Glutamatergic neuron (in vitro differentiated cells): ENCODE data around the gene TEKT5. TPM values are rescaled to one million over a fixed set of nuclear protein-coding genes. Genes with fewer than 3 reads are reported as not detected.

ENCODE experiments used
- DNase-seq: peaks from one replicate; pipeline ENCODE4 v3.0.0; 2022
- H3K27ac Mint-ChIP-seq: one replicate; pipeline ENCODE4 v1.8.0; 2020; ENCODE audit warnings: mild to moderate bottlenecking, mixed read lengths, inconsistent platforms; ENCODE audit not compliant: unreplicated experiment
- H3K27me3 Mint-ChIP-seq: one replicate; pipeline ENCODE4 v1.8.0; 2020; ENCODE audit warnings: mild to moderate bottlenecking, moderate library complexity, mixed read lengths, inconsistent platforms; ENCODE audit not compliant: unreplicated experiment
- H3K36me3 Mint-ChIP-seq: one replicate; pipeline ENCODE4 v1.8.0; 2020; ENCODE audit warnings: mild to moderate bottlenecking, mixed read lengths, inconsistent platforms; ENCODE audit not compliant: unreplicated experiment
- H3K4me1 Mint-ChIP-seq: one replicate; pipeline ENCODE4 v1.8.0; 2020; ENCODE audit warnings: mild to moderate bottlenecking, low read depth, mixed read lengths, inconsistent platforms; ENCODE audit not compliant: unreplicated experiment
- H3K4me3 Mint-ChIP-seq: one replicate; pipeline ENCODE4 v1.8.0; 2020; ENCODE audit warnings: mild to moderate bottlenecking, mixed read lengths, inconsistent platforms; ENCODE audit not compliant: unreplicated experiment
- H3K9me3 Mint-ChIP-seq: one replicate; pipeline ENCODE4 v1.8.0; 2020; ENCODE audit warnings: mild to moderate bottlenecking, moderate library complexity, mixed read lengths, inconsistent platforms; ENCODE audit not compliant: unreplicated experiment
- CTCF ChIP-seq: fragments of 200-600 bp; sonication (generic); IDR thresholded peaks from one replicate; pipeline ENCODE4 v1.5.0; 2021; ENCODE audit not compliant: partially characterized antibody, unreplicated experiment
- total RNA-seq: library from RNA; stranded (reverse); fragmentation: NEBNext Ultra II Directional; extraction: Animal tissue kit (Norgen Biotek cat#: 25700); gene quantifications from one replicate; pipeline ENCODE4 v1.2.1, GENCODE V29; 2021; ENCODE audit not compliant: unreplicated experiment

Gene TEKT5
- total RNA-seq, 1 donor from 2014 or later: not detected

GRCh38 chr16:10631886-10632285, 62.8 kb downstream of the TEKT5 start:
- no peak for TF ChIP-seq CTCF
- H3K36me3 Mint-ChIP-seq: peaks cover 14% of the 10 kb centered on the region
- H3K27me3 Mint-ChIP-seq: peaks cover 5% of the 10 kb centered on the region
- no peaks in the 10 kb centered on the region for H3K4me1 Mint-ChIP-seq
- H3K9me3 Mint-ChIP-seq: peaks cover 5% of the 10 kb centered on the region
- H3K4me3 Mint-ChIP-seq: no peak overlapping the region
- DNase-seq: no peak
- H3K27ac Mint-ChIP-seq: no peak overlapping the region

DNA sequence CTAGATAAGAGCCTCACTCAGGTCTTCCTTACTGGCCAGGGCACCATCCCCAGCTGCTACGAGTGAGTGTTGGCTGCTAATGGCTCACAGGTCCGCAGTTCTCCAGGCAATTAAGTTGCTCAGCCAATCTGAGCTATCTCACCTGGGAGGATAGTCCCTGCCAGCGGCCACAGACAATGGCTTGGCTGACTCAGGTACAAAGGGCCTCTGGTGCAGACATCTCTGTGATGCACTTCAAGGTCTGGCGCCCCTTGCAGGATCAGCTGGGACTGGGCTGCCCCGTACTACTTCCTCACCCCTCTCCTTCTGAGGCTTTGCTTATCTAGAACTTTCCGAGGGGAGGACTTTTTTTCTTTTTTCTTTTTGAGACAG, 65.2 kb downstream of the TEKT5 start:
- Mint-ChIP-seq H3K27me3 (peaks cover 6% of the 10 kb centered on the region), H3K9me3 (peaks cover 3% of the 10 kb centered on the region), H3K36me3 (peaks cover 11% of the 10 kb centered on the region), H3K27ac (no peak overlapping the region), H3K4me1 (no peaks in the 10 kb centered on the region), H3K4me3 (no peak overlapping the region)
- no peak for DNase-seq
- TF ChIP-seq CTCF: no peak

DNA sequence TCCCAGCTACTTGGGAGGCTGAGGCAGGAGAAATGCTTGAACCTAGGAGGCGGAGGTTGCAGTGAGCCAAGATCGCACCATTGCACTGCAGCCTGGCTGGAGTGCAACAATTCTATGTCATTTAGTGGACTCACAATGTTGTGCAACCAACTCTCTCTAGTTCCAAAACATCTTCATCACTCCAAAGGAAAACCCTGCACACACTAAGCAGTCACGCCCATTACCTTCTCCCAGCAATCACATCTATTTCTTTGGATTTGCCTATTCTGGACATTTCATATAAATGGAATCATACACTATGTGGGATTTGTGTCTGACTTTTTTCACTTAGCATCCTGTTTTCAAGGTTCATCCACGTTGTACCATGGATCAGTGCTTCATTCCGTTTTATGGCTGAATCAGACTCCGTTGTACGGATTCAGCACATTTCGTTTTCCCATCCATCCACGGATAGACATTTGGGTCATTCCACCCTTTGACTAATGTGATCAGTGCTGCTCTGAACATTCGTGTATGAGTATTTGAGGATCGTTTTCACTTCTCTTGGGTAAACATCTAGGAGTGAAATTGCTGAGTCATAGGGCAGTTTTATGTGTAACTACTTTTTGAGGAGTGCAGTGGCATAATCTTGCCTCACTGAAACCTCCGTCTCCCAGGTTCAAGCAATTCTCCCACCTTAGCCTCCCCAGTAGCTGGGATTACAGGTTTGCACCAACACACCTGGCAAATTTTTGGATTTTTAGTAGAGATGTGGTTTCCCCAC, 69.0 kb downstream of the TEKT5 start:
- Mint-ChIP-seq H3K27me3 (peaks cover 4% of the 10 kb centered on the region), H3K36me3 (no peaks in the 10 kb centered on the region)
- no peak for TF ChIP-seq CTCF

DNA sequence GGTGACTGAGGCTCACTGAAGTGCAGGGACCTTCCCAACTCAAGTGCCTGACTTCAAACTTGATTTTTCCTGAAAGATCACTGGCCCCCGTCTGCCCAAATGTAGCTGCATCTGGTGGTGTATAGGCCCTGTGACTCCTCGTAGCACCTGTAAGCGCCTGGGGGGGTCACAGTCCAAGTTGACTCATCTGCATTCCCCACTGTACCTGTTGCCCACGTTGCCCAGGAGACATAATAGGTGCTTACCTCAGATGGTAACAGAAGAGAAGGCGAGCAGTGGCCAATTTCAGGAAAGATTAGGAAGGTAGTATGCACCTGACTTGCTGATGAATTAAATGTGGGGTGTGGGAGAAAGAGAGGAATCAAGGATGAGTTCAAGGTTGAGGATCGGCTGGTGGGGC, 70.2 kb downstream of the TEKT5 start:
- Mint-ChIP-seq H3K27ac (no peak overlapping the region), H3K9me3 (no peaks in the 10 kb centered on the region), H3K4me3 (no peak overlapping the region), H3K36me3 (no peaks in the 10 kb centered on the region), H3K4me1 (peaks cover 3% of the 10 kb centered on the region), H3K27me3 (peaks cover 8% of the 10 kb centered on the region)
- no peak for DNase-seq
- TF ChIP-seq CTCF: no peak

More for the DNA sequence above, 69.0 kb downstream of the TEKT5 start:
- DNase-seq: no peak
- H3K27ac Mint-ChIP-seq: no peak overlapping the region
- H3K4me1 Mint-ChIP-seq: no peaks in the 10 kb centered on the region
- no peaks in the 10 kb centered on the region for H3K9me3 Mint-ChIP-seq
- no peak overlapping the region for H3K4me3 Mint-ChIP-seq

- Mint-ChIP-seq H3K9me3 (no peaks in the 10 kb centered on the region), H3K4me3 (no peak overlapping the region), H3K36me3 (no peaks in the 10 kb centered on the region), H3K27ac (no peak overlapping the region), H3K4me1 (peaks cover 9% of the 10 kb centered on the region), H3K27me3 (peaks cover 9% of the 10 kb centered on the region)
- TF ChIP-seq CTCF: no peak
- DNase-seq: no peak
Observed at GRCh38 chr16:10623059-10623458, 71.7 kb downstream of the TEKT5 start.
